Activated CD8-positive, alpha-beta memory T cell treated with anti-CD3 and anti-CD28 coated beads for 36 hours (primary cell): ENCODE measurements around the gene PNRC2. TPM values are rescaled to one million over a fixed set of nuclear protein-coding genes. Genes with fewer than 3 reads are reported as not detected.

ENCODE experiments used
- CTCF ChIA-PET: fragments of 350-600 bp; sonication (Branson Sonifier 250); formaldehyde crosslinking; loops from one replicate; lab custom pipeline; 2021; ENCODE audit warnings: antibody characterized with exemption; lab: Charles Lee
- POLR2A ChIA-PET: fragments of 350-600 bp; sonication (Branson Sonifier 250); formaldehyde crosslinking; loops from one replicate; lab custom pipeline; 2021; ENCODE audit warnings: antibody characterized with exemption; lab: Charles Lee
- total RNA-seq, 2 experiments: library from RNA; stranded (reverse); gene quantifications; one replicate each; pipeline ENCODE4 v1.2.3, GENCODE V29; 2021

Gene PNRC2, protein sequence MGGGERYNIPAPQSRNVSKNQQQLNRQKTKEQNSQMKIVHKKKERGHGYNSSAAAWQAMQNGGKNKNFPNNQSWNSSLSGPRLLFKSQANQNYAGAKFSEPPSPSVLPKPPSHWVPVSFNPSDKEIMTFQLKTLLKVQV
- 100 to 1,000 TPM; 132 to 135 TPM for total RNA-seq

DNA sequence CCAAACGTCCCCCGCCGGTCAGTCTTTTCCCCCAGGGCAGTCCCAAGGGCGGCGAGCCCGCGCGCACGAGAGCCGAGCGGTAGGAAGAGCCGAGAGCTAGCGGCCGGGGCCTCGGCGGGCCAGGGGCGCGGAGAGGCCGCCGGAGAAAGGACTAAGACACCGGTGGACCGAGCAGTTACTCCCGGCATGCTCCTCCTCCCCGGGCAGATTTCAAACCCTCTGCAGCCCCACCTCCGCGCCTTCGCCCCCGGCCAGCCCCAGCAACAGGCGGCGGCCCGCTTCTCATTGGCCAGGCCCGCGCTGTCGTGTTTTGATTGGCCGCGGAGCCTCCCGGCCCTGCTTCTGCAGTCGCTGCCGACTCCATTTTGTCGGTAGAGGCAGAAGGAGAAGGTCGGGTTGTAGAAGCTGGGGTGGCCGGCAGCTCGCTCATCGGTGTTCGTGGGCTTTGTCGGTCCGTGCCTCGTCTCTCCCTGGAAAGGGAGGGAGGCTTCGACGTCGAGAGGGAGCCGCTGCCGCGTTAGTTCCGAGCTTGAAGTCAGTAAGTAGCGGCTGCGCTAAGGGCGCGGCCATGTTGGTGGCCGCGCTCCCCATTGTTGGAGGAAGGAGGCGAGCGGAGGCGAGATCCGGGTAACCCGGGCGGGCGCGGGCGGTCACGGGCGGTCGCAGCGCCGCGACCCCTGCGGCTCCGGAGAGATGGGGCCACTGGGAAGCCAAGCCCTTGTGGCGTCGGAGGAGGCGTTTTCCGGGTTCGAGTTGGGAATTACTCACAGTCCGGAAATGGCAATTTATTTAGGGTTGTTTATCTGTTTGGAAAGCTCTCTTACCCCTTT lies at the start of gene PNRC2:
Gene PNRC2, plus strand, starts transcription at position 368 of the 830 bp plus-strand sequence. CDS start 1,630 bp downstream, outside the sequence.
- POLR2A ChIA-PET, result interaction anchor here (0.6 to 3.3 kb wide), 3 partner anchors 18 to 43 kb away, joined by 3 to 28 read pairs (median 13); partner anchors contain the start of gene SRSF10

DNA sequence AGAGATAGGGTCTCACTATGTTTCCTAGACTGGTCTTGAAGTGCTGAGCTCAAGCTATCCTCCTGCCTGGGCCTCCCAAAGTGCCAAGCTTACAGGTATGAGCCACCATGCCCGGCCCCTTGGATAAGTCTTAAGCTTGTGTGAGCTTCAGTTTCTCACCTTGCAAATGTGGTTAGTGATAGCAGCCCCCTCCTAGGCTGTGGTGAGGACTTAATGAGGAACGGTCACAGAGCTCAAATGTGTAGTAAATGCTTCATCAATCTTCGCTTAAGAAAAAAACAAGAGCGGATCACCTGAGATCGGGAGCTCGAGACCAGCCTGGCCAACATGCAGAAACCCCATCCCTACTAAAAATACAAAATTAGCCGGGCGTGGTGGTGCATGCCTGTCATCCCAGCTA lies 49.5 kb upstream of the PNRC2 start:
- ChIA-PET POLR2A (no interaction called here), CTCF (interaction anchor here (1.4 kb wide), 1 partner anchor 101 kb away, joined by 3 read pairs; no protein-coding TSS in a partner anchor)

More for the DNA sequence above, at the start of gene PNRC2:
- CTCF ChIA-PET, result interaction anchor here (0.6 to 1.0 kb wide), 2 partner anchors 13 to 324 kb away, joined by 3 to 5 read pairs; no protein-coding TSS in a partner anchor

DNA sequence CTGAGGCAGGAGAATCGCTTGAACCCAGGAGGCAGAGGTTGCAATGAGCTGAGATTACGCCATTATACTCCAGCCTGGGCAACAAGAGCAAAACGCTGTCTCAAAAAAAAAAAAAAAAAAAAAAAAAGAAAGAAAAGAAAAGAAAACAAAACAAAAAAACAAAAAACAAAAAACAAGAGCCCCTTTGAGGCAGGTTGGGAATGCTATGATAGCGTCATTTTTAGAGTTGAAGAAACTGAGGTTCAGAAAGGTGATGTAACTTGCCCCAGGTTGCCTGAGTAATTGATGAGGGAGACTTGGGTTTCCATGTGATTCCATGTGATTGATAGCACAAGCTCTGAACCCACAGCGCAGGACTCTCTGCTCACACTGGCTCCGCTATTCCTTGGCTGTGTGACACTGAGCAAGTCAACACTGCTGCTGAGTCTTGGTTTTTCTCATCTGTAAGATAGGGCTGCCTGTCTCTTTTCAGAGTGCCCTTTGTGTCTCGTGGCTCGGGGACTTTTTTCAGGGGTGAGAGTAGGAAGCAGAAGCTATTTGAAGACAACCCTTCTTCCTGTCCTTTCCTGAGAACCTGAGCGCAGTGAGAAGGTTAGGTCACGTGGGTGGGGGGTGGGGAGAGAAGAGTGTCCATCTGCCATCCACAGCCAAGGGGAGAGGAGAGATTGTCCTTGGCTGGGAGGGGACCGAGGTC lies 48.9 kb upstream of the PNRC2 start:
- POLR2A ChIA-PET, result no interaction called here
- CTCF ChIA-PET, result interaction anchor here (0.7 to 1.4 kb wide), 2 partner anchors 101 to 578 kb away, joined by 3 to 4 read pairs; no protein-coding TSS in a partner anchor

DNA sequence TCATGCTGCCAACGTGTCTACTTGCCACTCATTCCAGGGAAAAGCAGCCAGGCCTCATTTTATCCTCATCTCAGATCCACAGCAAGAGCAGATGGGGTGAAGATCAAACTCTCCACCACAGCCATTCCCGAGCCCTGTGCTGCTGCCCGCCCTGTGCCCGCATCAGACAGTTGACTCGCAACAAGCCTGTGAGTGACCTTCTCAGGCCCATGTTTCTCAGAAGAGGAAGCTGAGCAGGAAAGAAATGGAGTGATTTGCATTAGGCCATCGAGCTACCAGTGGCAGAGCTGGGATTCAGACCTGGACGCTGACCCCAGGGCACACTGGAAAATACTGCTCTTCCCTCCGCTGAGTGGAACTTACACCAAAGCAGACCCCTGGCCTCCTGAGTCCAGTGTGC lies 47.7 kb upstream of the PNRC2 start:
- ChIA-PET POLR2A (no interaction called here), CTCF (no interaction called here)

DNA sequence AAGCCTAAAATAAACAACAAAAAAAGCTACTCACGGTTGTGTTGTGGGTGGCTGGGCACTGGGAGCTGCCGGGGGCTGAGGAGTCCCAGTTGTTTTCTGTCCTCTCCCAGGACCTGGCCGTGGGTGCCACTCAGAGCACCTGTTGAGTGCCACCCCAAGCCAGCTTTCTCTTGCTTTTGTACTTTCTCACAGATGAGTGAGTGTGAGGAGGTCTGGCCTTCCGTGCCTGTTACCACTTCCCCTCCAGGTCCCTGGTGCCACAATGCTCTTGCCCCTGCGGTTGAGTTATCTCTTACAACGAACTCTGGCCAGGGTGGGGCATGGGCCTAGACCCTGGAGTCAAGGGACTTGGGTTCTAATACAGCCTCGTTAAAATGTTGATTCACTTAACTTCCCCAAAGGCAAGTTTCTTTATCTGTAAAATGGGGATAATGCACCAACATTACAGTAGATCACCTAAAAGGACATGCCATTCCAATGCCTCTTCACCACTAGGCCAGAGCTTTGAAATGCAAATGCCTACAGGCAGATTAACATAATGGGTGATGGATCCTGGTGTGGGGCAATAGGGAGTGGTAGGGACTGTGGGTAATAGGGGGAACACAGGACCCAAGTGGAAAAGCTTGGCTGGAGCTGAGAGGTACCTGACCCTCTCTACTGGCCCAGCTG lies 46.3 kb upstream of the PNRC2 start, which contains the start of gene CNR2:
Gene CNR2, minus strand, starts transcription at position 151 of the 669 bp plus-strand sequence. CDS start 37,745 bp downstream, outside the sequence.
- CTCF ChIA-PET, result interaction anchor here (1.6 kb wide), 1 partner anchor 103 kb away, joined by 7 read pairs; no protein-coding TSS in a partner anchor
- POLR2A ChIA-PET, result no interaction called here

DNA sequence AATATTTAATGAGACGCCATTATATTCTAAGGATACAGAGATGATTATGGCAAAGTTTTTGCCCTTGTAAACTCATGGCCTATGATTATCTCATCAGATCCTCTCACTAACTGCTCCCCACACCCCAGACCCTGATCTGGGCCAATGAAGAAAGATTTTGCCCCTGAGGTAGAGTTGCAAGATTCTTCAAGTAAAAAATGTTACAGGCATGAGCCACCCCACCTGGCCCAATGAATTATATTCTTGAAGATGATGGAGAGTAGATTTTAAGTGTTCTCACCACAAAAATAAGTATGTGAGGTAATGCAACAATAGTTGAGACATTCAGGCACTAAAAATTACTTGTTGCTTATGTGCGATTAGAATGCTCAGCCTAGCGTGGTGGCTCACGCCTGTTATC lies 44.7 kb upstream of the PNRC2 start:
- CTCF ChIA-PET, result interaction anchor here (1.0 kb wide), 1 partner anchor 104 kb away, joined by 3 read pairs; no protein-coding TSS in a partner anchor

DNA sequence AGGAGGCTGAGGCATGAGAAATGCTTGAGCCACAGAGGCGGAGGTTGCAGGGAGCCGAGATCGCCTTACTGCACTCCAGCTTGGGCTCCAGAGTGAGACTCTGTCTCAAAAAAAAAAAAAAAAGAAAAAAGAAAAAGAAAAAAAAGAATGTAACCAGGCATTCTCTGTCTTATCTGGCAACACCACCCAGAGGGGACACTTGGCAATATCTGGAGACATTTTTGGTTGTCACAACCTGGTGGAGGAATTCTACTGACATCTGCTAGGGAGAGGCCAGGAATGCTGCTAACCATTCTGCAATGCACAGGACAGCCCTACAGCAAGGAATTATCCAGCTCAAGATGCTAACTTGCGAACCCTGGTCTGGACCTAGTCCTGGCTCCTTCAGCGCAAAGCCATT lies 44.2 kb upstream of the PNRC2 start:
- ChIA-PET POLR2A (no interaction called here), CTCF (interaction anchor here (1.0 to 1.6 kb wide), 3 partner anchors 46 to 144 kb away, joined by 3 to 7 read pairs (median 5); no protein-coding TSS in a partner anchor)

More for the DNA sequence above, 44.7 kb upstream of the PNRC2 start:
- POLR2A ChIA-PET, result no interaction called here

DNA sequence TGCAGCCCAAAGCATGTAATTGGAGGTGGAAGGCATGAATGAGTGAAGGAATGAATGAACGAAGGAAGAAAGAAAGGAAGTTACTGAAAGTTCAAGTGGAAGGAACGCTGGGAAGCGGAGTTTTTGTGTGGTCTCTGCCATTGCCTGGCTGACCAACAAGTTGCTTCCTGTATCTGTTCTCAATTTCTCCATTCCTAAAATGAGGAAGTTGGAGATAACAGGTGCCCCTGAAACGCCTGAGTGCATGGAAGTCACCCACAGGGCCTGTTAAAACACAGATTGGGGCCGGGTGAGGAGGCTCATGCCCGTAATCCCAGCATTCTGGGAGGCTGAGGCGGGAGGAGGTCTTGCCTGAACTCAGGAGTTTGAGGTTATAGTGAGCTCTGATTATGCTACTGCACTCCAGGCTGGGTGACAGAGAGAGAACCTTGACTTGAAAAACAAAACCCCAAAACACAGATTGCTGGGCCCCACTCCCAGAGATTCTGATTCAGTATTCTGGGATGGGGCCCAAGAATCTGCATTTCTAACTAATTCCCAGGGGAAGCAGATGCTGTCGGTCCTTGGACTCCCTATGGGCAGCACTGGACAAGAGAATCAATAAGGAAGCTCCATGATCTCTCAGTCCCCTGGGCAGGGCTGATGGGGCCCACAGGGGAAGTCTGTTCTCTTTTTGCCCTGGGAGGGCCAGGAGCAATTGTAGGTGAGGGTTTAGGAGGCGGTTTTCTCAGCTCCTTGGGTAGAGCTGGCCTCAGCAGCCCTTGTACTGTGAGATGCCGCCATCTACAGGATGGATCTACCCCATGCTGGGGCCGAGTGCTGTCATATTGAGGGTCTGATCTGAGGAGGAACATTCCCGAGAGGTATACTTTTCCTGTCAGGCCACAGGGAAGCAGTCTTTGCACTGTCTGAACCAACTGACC lies 43.2 kb upstream of the PNRC2 start:
- ChIA-PET CTCF (interaction anchor here (0.7 to 1.9 kb wide), 13 partner anchors 10 to 145 kb away, joined by 3 to 14 read pairs (median 4); partner anchors contain the start of gene PITHD1), POLR2A (interaction anchor here (0.7 kb wide), 1 partner anchor 43 kb away, joined by 3 read pairs; the partner anchor contains the start of gene PNRC2)

DNA sequence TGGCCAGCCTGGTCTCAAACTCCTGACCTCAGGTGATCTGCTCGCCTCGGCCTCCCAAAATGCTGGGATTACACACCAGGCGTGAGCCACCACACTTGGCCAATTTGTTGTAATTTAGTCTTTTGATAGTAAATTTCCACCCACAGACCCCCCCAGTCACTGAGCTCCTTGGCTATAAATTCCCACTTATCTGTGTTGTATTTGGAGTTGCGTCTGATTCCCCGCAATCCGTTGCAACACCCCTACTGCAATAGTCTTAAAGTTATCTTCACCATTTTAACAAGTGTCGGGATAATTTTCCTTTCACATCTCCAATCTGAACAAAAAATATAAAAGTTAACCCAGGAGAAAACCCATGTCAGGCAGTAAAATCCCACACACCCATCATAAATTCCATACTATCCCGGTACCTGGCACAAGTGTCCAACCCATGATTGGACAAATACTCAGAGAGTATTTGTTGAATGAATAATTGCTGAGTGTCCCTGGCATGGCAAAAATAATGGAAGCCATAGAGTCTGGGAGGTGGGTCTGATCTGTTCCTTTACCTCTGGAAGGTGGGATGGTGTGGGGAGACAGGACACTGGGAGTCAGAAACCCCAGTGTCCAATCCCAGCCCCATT lies 37.2 kb upstream of the PNRC2 start:
- ChIA-PET POLR2A (no interaction called here), CTCF (no interaction called here)

DNA sequence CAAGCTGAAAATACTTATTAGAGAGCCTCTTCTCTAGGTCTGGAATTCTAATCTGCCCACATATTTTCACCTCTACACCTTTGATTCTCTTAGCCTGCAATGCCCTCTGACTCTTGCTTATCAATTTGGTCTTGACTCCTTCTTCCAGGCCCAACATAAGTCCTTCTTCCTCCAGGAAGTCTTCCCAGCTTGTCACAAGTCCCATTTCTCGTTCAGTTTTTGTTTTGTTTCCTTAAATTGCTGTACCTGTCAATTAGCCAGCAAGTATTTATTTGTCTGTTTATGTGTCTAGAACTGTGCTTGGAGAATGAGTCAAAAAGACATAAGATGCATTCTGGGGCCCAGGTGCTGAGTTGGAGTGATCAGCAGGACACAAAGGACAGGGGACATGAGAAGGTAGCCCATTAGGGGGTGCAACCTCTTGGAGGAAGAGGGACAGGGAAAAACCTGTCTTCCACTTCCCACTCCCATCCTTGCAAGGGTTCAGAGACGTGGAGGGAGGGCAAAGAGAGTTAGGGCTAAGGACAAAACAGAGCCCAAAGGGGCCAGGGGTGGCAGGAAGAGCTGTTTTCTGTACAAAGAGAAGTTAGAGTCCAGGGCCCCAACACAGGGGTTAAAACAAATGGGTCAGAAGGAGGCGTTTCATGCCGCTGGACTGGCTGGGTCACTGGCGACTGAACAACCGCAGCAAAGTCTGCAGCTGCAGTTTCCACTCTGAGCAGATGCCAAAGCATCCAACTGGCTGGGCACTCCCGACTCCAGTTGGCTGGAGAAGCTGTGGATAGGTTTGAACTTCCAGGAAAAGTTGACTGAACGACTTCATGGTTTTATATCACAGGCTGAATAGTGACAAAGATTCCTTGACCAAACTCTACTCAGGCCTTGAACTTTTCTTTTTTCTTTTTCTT lies 35.8 kb upstream of the PNRC2 start:
- CTCF ChIA-PET, result no interaction called here

DNA sequence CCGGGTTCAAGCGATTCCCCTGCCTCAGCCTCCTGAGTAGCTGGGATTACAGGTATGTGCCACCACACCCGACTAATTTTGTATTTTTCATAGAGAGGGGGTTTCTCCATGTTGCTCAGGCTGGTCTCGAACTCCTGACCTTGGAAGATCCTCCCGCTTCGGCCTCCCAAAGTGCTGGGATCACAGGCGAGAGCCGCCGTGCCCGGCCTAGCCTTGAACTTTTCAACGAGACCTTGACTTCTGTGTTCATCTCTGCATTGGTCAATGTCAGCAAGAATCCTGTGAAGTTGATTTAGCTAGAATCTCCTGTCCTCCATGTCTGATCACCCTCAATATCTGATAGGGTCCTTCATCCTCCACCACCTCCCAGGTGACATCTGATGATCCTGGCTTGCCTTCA lies 35.0 kb upstream of the PNRC2 start:
- ChIA-PET POLR2A (no interaction called here), CTCF (no interaction called here)

More for the DNA sequence above, 35.8 kb upstream of the PNRC2 start:
- POLR2A ChIA-PET, result no interaction called here

DNA sequence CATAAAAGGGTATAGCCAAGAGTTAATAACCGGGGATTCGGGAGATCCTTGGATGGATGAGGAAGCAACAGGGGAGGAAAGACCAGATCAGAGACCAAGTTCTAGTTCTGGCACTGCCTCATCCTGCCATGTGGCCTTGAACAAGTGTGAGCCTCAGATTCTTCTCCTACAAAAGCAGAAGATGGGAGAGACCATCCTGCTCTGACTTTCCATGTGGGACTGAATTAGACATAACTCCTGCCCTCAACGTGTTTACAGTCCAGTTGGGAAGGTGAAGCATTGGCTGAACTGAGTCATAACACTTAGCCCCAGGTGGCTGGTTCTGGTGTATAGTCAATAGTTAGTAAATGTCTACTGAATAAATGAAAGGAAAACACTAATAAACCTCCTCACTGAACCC lies 34.3 kb upstream of the PNRC2 start:
- CTCF ChIA-PET, result no interaction called here
- POLR2A ChIA-PET, result no interaction called here

DNA sequence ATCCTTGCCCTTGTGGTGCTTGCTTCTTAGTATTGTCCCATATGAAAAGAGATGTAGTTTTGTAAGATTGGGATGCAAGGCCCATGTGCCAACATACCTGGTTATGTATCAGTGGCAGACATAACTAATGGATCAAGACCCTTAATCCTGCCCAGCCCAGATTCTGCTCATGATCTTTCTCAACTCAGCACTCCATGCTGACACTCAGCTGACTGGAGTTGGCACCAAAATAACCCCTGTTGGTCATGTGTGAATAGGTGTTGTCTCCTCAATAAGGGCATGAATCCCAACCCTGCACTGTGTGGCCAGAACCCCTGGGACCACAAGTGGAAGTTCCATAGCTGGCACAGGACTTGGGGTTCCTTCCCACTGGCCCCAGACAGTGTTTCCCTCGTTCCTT lies 32.5 kb upstream of the PNRC2 start:
- ChIA-PET POLR2A (no interaction called here), CTCF (interaction anchor here (0.9 kb wide), 1 partner anchor 11 kb away, joined by 3 read pairs; no protein-coding TSS in a partner anchor)

DNA sequence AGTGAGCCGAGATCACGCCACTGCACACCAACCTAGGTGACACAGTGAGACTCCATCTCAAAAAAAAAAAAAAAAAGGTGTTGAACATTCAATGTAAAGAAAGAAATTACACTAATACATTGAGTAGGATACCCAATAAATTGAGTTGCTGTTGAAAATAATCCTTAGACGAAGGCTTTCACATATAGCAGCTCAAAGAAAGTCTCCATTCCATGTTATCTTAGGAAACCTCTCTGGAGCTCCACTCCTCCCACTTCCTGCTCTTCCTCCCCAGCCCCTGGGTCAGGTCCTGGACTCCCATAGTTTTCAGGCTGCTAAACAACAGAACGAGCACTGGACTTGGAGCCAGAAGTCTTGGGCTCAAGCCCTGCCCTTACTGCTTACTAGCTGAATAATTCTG lies 30.8 kb upstream of the PNRC2 start:
- ChIA-PET POLR2A (no interaction called here), CTCF (no interaction called here)

DNA sequence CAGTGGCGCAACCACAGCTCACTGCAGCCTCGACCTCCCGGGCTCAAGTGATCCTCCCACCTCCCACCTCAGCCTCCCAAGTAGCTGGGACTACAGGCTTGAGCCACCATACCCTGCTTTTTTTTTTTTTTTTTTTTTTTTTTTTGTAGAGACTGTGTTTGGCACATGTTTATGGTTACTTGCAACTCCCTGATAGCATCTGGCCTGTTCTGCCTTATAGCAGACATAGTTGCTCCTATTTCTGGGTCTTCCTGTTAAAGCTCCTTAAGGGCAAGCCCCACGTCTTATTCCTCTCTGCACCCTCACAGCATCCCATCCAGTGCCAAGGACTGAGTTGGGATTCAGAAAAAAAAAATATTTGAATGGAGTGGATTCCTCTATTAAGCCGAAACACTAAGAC lies 29.4 kb upstream of the PNRC2 start:
- ChIA-PET POLR2A (no interaction called here), CTCF (no interaction called here)

DNA sequence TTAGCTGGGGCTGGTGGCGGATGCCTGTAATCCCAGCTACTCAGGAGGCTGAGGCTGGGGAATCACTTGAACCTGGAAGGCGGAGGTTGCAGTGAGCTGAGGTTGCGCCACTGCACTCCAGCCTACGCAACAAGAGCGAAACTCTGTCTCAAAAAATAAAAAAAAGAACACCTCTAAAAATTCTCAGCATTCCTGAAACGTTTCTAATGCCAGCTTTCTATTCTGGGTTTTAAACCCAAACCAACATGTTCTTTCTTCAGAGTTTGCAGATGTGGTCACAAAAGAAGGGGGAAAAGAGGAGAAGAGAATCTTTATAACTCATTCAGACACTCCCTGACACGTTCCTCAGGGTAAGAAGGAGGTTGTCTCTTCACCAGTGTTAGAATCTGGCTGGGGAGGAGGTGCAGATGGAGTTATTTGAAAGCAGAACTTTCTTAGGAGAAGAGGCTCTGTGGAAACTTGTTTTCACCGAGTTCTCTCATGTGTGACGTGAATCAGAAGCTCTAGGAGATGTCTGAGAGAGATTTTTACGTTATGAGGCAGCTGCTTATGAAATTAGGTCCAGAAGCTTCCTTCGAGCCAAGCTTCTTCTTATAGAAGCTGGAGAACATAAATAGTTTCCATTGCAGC lies 28.7 kb upstream of the PNRC2 start:
- POLR2A ChIA-PET, result no interaction called here

More for the DNA sequence above, 28.7 kb upstream of the PNRC2 start:
- CTCF ChIA-PET, result no interaction called here
